ENCODE measurements around the gene RBM25.
A peak's percentile ranks its signal among the peaks of the same experiment; 100 is the strongest.
"Not testable (repeated sequence)": the region's sequence is repeated elsewhere in the genome, so short reads cannot be mapped to it uniquely, and the experiment has no call there.

The RBM25 gene

DNA sequence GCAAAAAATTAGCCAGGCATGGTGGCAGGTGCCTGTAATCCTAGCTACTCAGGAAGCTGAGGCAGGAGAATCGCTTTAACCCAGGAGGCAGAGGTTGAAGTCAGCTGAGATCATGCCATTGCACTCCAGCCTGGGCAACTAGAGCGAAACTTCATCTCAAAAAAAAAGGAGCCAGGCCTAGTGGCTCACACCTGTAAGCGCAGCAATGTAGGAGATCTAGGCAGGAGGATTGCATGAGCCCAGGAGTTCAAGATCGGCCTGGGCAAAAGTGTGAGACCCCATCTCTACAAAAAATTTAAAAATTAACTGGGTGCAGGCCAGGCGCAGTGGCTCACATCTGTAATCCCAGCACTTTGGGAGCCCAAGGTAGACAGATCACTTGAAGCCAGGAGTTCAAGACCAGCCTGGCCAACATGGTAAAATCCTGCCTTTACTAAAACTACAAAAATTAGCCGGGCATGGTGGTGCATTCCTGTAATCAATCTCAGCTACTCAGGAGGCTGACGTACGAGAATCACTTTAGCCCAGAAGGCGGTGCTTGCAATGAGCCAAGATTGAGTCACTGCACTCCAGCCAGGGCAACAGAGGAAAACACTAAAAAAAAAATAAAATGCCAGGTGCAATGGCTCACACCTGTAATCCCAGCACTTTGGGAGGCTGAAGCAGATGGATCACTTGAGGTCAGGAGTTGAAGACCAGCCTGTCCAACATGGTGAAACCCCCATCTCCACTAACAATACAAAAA, 21.5 kb upstream of the RBM25 start:
- not testable (repeated sequence) for H3K9ac ChIP-seq (ENCODE audit: low read length); H3K27ac ChIP-seq (ENCODE audit: low read depth, low read length); H3K27me3 ChIP-seq (ENCODE audit: control insufficient read depth in 1 of 2, insufficient read depth in 2 of 2, low read length in 2 of 2); H3K36me3 ChIP-seq (ENCODE audit: insufficient read depth, low read length); H3K4me1 ChIP-seq (ENCODE audit: insufficient read depth, low read length); H3K9me3 ChIP-seq (ENCODE audit: low read length); H3K4me3 ChIP-seq (ENCODE audit: low read depth in 1 of 2, low read length in 2 of 2)

- Histone ChIP-seq H3K27me3 (ENCODE audit: control insufficient read depth in 1 of 2, insufficient read depth in 2 of 2, low read length in 2 of 2) (no peaks in the 10 kb centered on the region), H3K4me1 (ENCODE audit: insufficient read depth, low read length) (no peaks in the 10 kb centered on the region), H3K9ac (ENCODE audit: low read length) (no peak overlapping the region)
These were observed 10.5 kb upstream of the RBM25 start for GRCh38 chr14:73047808-73048207.

GRCh38 chr14:73049428-73049827, 8.9 kb upstream of the RBM25 start:
- Histone ChIP-seq H3K36me3 (ENCODE audit: insufficient read depth, low read length) (no peaks in the 10 kb centered on the region), H3K9ac (ENCODE audit: low read length) (no peak overlapping the region), H3K9me3 (ENCODE audit: low read length) (no peaks in the 10 kb centered on the region), H3K4me3 (ENCODE audit: low read depth in 1 of 2, low read length in 2 of 2) (no peak overlapping the region), H3K27ac (ENCODE audit: low read depth, low read length) (no peak overlapping the region), H3K27me3 (ENCODE audit: control insufficient read depth in 1 of 2, insufficient read depth in 2 of 2, low read length in 2 of 2) (no peaks in the 10 kb centered on the region), H3K4me1 (ENCODE audit: insufficient read depth, low read length) (no peaks in the 10 kb centered on the region)

More at GRCh38 chr14:73047808-73048207, 10.5 kb upstream of the RBM25 start:
- Histone ChIP-seq H3K9me3 (ENCODE audit: low read length) (no peaks in the 10 kb centered on the region), H3K4me3 (ENCODE audit: low read depth in 1 of 2, low read length in 2 of 2) (no peak overlapping the region), H3K36me3 (ENCODE audit: insufficient read depth, low read length) (no peaks in the 10 kb centered on the region), H3K27ac (ENCODE audit: low read depth, low read length) (no peak overlapping the region)

GRCh38 chr14:73055251-73055650, 3.1 kb upstream of the RBM25 start:
- no peaks in the 10 kb centered on the region for H3K9me3 ChIP-seq (ENCODE audit: low read length)

DNA sequence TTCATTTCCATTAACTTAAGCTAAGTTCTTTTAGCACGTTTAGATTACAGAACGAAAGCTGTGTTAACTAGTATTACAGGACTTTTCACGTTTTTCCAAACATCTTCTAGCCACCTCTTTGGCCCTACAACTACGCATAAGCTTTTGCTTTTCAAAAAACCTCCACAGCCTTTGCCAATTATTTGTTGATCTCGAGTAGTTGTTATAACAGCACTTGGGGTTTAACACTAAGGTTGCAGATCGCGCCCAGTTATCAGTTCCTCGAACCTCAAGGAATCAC, 450 bp upstream of the RBM25 start:
- H3K4me1 ChIP-seq (ENCODE audit: insufficient read depth, low read length): peaks cover 31% of the 10 kb centered on the region
- H3K27me3 ChIP-seq (ENCODE audit: control insufficient read depth in 1 of 2, insufficient read depth in 2 of 2, low read length in 2 of 2): no peaks in the 10 kb centered on the region
- peak overlapping the region; percentile 68 for H3K9ac ChIP-seq (ENCODE audit: low read length)
- H3K9me3 ChIP-seq (ENCODE audit: low read length): no peaks in the 10 kb centered on the region
- no peaks in the 10 kb centered on the region for H3K36me3 ChIP-seq (ENCODE audit: insufficient read depth, low read length)
- peak overlapping the region; percentile 89 for H3K27ac ChIP-seq (ENCODE audit: low read depth, low read length)
- H3K4me3 ChIP-seq (ENCODE audit: low read depth in 1 of 2, low read length in 2 of 2): peak overlapping the region; percentile 44 to 98

More at GRCh38 chr14:73055251-73055650, 3.1 kb upstream of the RBM25 start:
- Histone ChIP-seq H3K27ac (ENCODE audit: low read depth, low read length) (no peak overlapping the region), H3K4me1 (ENCODE audit: insufficient read depth, low read length) (peaks cover 8% of the 10 kb centered on the region), H3K4me3 (ENCODE audit: low read depth in 1 of 2, low read length in 2 of 2) (no peak overlapping the region), H3K9ac (ENCODE audit: low read length) (no peak overlapping the region), H3K36me3 (ENCODE audit: insufficient read depth, low read length) (no peaks in the 10 kb centered on the region), H3K27me3 (ENCODE audit: control insufficient read depth in 1 of 2, insufficient read depth in 2 of 2, low read length in 2 of 2) (no peaks in the 10 kb centered on the region)

DNA sequence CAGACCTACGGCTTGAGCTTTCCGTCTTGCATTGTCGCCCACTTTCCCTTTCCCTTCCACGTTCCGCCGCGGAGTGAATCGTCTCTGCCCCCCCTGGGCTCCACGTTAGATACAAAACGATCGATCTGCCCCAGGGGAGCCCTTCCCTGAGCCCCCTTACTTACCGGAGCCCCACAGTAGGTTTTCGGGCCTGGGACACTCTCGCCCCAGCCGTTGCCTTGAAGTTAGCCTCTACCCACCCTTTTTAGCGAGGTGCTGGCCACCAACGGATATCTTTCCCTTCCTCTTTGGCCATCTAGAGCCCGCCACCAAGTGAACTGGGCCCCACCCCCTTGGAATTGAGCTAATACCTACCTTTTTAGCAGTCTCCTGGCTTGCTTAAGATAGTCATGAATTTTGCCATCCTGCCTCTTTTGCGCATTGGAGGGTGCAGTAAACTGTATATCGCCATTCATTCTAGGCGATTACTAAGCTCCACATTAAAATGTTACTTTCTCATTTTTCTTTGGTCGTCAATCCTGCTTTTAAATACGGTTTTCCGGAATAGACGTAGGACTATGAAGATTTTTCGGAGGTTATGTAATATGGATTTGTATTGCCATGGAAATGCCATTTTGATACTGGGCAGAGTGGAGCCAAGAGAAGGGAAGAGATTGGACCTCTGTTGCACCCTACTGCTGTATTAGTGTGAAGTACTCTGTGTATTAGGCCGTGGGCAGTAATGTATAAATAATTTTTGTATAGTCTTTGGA, 764 bp downstream of the RBM25 start:
- H3K9me3 ChIP-seq (ENCODE audit: low read length): no peaks in the 10 kb centered on the region
- peak overlapping the region; percentile 100 for H3K9ac ChIP-seq (ENCODE audit: low read length)
- H3K4me1 ChIP-seq (ENCODE audit: insufficient read depth, low read length): peaks cover 37% of the 10 kb centered on the region
- H3K27me3 ChIP-seq (ENCODE audit: control insufficient read depth in 1 of 2, insufficient read depth in 2 of 2, low read length in 2 of 2): no peaks in the 10 kb centered on the region
- H3K36me3 ChIP-seq (ENCODE audit: insufficient read depth, low read length): no peaks in the 10 kb centered on the region
- H3K27ac ChIP-seq (ENCODE audit: low read depth, low read length): peak overlapping the region; percentile 83
- peak overlapping the region; percentile 44 to 98 for H3K4me3 ChIP-seq (ENCODE audit: low read depth in 1 of 2, low read length in 2 of 2)

DNA sequence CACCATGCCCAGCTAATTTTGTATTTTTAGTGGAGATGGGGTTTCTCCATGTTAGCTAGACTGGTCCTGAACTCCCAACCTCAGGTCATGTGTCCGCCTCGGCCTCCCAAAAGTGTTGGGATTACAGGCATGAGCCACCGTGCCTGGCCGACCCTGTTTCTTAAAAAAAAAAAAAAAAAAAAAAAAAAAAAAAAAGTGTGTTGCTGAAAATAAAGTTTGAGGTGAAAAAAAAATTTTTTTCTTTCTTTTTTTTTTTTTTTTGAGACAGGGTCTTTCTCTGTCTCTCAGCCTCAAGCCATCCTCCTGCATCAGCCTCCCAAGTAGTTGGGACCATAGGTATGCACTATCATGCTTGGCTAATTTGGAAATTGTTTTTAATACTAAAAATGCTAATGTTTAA, 11.3 kb downstream of the RBM25 start:
- H3K4me1 ChIP-seq (ENCODE audit: insufficient read depth, low read length): no peaks in the 10 kb centered on the region
- H3K9ac ChIP-seq (ENCODE audit: low read length): no peak overlapping the region
- no peak overlapping the region for H3K27ac ChIP-seq (ENCODE audit: low read depth, low read length)
- no peaks in the 10 kb centered on the region for H3K9me3 ChIP-seq (ENCODE audit: low read length)
- peaks cover 19% of the 10 kb centered on the region for H3K36me3 ChIP-seq (ENCODE audit: insufficient read depth, low read length)
- no peak overlapping the region for H3K4me3 ChIP-seq (ENCODE audit: low read depth in 1 of 2, low read length in 2 of 2)
- H3K27me3 ChIP-seq (ENCODE audit: control insufficient read depth in 1 of 2, insufficient read depth in 2 of 2, low read length in 2 of 2): no peaks in the 10 kb centered on the region

GRCh38 chr14:73091044-73091443, 32.7 kb downstream of the RBM25 start:
- Histone ChIP-seq H3K9me3 (ENCODE audit: low read length) (no peaks in the 10 kb centered on the region), H3K4me1 (ENCODE audit: insufficient read depth, low read length) (no peaks in the 10 kb centered on the region), H3K27ac (ENCODE audit: low read depth, low read length) (no peak overlapping the region), H3K4me3 (ENCODE audit: low read depth in 1 of 2, low read length in 2 of 2) (no peak overlapping the region), H3K36me3 (ENCODE audit: insufficient read depth, low read length) (peaks cover 46% of the 10 kb centered on the region), H3K9ac (ENCODE audit: low read length) (no peak overlapping the region), H3K27me3 (ENCODE audit: control insufficient read depth in 1 of 2, insufficient read depth in 2 of 2, low read length in 2 of 2) (no peaks in the 10 kb centered on the region)

- H3K27ac ChIP-seq (ENCODE audit: low read depth, low read length): no peak overlapping the region
- H3K27me3 ChIP-seq (ENCODE audit: control insufficient read depth in 1 of 2, insufficient read depth in 2 of 2, low read length in 2 of 2): no peaks in the 10 kb centered on the region
- no peak overlapping the region for H3K9ac ChIP-seq (ENCODE audit: low read length)
- peaks cover 44% of the 10 kb centered on the region for H3K36me3 ChIP-seq (ENCODE audit: insufficient read depth, low read length)
- H3K9me3 ChIP-seq (ENCODE audit: low read length): no peaks in the 10 kb centered on the region
- no peaks in the 10 kb centered on the region for H3K4me1 ChIP-seq (ENCODE audit: insufficient read depth, low read length)
- no peak overlapping the region for H3K4me3 ChIP-seq (ENCODE audit: low read depth in 1 of 2, low read length in 2 of 2)
These were observed 39.1 kb downstream of the RBM25 start for GRCh38 chr14:73097421-73097820.

GRCh38 chr14:73100334-73100733, 42.0 kb downstream of the RBM25 start:
- Histone ChIP-seq H3K9ac (ENCODE audit: low read length) (no peak overlapping the region), H3K4me1 (ENCODE audit: insufficient read depth, low read length) (no peaks in the 10 kb centered on the region), H3K4me3 (ENCODE audit: low read depth in 1 of 2, low read length in 2 of 2) (no peak overlapping the region), H3K27ac (ENCODE audit: low read depth, low read length) (no peak overlapping the region), H3K9me3 (ENCODE audit: low read length) (no peaks in the 10 kb centered on the region), H3K27me3 (ENCODE audit: control insufficient read depth in 1 of 2, insufficient read depth in 2 of 2, low read length in 2 of 2) (no peaks in the 10 kb centered on the region), H3K36me3 (ENCODE audit: insufficient read depth, low read length) (peaks cover 62% of the 10 kb centered on the region)

- H3K27me3 ChIP-seq (ENCODE audit: control insufficient read depth in 1 of 2, insufficient read depth in 2 of 2, low read length in 2 of 2): no peaks in the 10 kb centered on the region
- H3K9me3 ChIP-seq (ENCODE audit: low read length): no peaks in the 10 kb centered on the region
- H3K27ac ChIP-seq (ENCODE audit: low read depth, low read length): no peak overlapping the region
- no peak overlapping the region for H3K9ac ChIP-seq (ENCODE audit: low read length)
- no peaks in the 10 kb centered on the region for H3K4me1 ChIP-seq (ENCODE audit: insufficient read depth, low read length)
- H3K4me3 ChIP-seq (ENCODE audit: low read depth in 1 of 2, low read length in 2 of 2): no peak overlapping the region
- peaks cover 74% of the 10 kb centered on the region for H3K36me3 ChIP-seq (ENCODE audit: insufficient read depth, low read length)
These were observed 44.6 kb downstream of the RBM25 start for GRCh38 chr14:73102806-73103497.

Data from muscle layer of colon (tissue), 2 donors.